HG02884 (cell line): Measurements from ENCODE around the gene SRSF1.
"Not testable (repeated sequence)": the region's sequence is repeated elsewhere in the genome, so short reads cannot be mapped to it uniquely, and the experiment has no call there.

ENCODE experiments used
- ATAC-seq: cut with Tn5 transposase; IDR thresholded peaks from one replicate; pipeline ENCODE4 v1.9.1; 2021; ENCODE audit warnings: mild to moderate bottlenecking, moderate library complexity; ENCODE audit not compliant: unreplicated experiment

SRSF1 gene

DNA sequence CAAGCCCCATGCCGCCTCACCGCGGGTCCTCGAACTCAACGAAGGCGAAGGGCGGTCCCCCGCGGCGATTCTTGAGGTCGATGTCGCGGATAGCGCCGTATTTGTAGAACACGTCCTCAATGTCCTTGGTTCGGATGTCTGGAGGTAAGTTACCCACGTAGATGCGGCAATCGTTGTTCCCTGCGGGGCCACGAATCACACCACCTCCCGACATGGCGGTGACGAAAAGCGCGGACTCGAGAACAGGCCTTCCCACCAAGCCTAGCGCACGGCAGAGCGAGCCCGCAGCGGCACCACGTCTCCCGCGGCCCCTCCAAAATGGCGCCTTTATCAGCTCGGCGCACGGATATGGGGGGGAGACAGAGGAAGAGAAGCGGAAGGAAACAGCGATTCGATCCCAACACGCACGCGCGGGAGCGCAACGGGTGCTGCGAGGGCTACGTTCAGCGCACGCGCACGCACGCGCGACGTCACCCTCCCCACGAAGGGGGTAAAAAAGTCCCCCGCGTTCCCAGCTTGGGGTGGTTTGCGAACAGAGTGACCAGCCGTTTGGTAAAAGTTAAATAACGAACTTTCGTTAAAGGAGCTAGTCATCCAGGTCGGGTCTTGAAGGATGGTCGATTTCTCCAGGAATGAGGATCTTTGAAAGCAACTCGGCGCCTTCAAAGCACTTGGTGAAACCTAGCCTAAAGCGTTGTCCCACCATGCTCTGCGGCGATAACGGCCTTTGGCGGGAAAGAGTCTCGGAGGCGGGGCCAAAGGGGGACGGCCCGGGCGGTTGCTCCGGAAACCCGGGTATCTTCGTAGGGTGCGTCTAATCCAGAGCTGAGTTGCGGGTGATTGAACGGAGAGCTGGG is at the start of gene SRSF1:
Gene SRSF1 (minus strand): TSS at position 323 of the 857 bp plus-strand sequence. CDS start 109 bp downstream, at position 214.
- ATAC-seq: peak; percentile 77

DNA sequence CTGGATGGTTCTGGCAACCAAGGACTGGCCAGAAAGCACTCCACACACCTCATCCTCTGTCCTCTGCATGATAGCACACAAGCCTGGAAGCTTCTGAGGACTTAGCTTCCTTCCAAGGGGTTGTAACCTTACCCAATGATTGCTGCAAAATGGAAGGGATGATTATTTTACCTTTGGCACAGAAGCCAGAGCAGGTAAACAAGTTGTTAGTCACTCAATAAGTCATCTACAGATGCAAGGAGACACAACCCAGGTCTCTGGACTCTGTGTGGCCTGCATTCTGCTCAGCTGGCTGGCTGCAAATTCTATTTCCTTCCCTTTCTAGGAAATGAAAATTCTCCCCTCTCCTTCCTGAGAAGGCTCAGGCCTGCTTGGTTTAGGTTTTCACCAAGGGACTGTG is 49.4 kb upstream of the SRSF1 start:
- ATAC-seq: no peak

DNA sequence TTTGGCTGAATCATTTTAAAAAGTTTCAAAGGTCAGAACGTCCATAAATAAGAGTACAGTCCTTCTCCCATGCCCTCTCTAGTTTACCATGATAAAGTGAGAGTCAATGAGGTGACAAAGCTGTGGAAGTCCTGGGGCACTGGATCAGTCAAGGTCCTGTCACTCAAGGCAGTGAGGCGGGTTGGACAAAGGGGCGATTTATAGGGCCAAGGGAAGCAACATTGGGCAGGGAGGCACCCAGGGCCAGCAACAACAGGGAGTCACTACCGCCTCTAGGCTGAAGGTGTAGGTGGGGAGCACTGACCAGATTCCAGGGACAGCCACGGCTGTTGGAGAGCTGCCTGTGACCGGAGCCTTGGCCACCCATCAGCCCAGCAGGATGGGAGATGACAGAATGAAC is 47.6 kb upstream of the SRSF1 start:
- no peak for ATAC-seq

DNA sequence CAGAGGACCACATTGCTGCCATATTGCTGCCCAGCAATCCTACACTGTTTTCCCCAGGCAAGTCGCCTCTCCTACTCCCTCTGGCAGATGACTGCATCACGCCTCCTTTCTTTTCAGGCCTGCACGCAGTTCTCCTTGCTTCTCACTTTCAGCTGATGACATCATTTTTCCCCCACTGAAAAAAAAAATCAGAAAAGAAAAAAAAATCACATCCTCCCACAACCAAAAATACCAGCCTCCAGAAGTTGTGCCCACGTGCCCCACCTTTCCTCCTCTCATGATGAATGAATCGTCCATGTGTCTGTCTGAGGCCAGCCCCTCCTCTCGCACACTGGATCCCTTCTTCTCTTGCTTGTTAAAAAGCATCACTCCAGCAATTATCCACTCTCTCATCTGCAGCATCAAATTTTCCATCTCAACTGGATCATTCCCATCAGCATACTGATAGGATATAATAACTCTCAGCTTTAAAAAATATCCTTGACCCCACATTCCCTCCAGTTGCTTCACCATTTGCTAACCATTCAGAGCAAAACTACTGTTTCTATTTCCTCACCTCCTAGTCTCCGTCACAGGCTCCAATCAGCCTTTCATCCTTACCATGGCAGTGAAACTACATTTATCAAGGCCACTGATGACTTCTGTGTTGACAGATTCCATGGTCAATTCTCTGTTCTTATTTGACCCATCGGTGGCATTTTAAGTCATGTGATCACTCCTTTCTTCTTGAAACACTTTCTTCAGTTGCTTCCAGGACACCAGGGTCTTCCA is 46.1 kb upstream of the SRSF1 start:
- ATAC-seq: no peak

- ATAC-seq: no peak
Observed at GRCh38 chr17:58052407-58052806, 45.4 kb upstream of the SRSF1 start.

GRCh38 chr17:58051468-58051867 is 44.4 kb upstream of the SRSF1 start:
- no peak for ATAC-seq

- no peak for ATAC-seq
Observed at GRCh38 chr17:58050966-58051365, 43.9 kb upstream of the SRSF1 start.

DNA sequence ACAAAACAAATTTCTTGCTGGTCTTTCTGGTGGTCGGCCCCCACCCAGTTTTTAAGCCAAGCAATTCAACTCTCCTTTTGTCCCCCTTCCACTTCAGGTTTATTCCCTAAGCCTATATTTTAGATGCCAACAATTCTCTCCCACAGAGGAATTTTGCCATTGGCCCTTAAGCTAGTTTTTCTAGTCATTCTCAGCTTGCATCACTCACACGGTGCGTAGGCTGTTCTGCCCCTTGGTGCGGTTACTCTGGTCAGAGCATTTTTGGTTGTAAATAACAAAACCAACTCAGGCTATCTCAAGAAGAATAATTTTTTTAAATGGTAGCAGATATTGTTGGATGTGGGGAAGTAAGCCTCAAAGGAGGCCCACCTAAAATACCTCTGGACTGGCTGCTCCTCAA is 42.5 kb upstream of the SRSF1 start:
- no peak for ATAC-seq

DNA sequence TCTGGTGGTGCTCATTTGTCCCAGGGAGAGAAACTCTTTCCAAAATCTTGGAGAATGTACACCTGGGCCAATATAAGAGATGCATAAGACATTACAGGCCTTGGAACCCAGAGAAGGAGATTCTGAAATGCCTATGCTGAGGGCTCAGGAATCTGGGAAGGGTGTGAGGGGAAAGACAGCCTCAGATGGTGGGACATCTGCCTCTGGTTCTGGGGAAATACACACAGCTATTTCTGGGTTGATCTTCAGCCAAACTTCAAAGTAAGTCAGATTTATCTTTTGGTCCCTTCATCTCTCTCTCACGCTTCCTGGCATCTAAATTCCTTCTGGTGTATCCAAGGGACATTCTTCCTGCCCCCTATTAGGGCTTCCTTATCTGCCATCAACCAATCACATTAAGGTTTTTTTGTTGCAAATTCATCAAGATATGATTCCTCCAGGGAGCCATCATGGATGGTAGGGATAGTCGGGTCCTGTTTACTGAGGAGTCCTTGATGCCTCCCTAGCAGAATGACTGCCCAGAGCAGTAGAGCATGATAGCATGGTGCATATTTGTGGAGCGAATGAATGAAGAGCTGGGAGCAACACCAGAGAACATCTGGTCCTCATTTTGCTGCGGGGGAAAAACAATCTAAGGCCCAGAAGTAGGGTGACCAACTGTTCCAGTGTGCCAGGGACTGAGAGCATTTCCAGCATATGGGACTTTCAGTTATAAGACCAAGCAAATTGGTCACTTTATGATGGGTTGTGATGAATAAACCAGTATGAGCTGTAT is 40.5 kb upstream of the SRSF1 start:
- no peak for ATAC-seq

DNA sequence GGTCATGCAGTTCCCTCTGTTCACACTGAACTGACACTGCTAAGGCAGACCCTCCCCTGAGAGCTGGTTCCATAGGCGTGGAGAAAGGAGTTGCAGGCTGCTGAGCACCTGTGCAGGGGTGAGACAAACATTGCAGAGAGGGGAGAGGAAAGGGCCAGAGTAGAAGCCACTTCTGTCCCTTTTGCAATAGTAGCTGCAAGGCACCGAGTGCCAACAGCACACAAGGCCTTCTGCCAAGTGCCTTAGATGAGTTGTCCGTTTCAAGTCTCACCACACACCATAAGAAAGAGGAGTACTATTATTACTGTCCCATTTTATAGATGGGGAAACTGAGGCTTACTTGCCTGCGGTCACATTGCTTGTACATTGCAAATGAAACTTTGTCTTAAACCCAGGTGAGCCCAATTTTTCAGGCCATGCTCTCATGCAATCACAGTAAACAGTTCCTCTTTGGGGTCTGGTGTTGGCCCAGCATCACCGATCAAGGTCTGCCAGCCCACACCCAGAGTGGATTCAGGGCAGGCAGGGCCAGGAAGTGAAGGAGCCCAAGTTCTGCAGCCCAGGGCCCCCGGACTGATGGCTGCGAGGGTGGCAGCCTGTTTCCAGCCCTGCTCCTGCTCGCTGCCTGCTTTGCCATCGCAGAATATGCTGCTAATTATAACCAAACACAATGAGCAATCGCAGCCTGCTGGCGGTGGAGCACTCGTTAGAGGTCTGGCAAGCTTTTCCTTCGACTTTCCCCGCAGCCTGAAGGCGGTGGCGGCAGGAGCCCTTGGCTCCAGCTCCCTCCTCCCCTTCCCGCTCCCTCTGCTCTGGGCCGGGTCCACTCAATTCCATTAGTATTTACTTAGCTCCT is 39.4 kb upstream of the SRSF1 start:
- ATAC-seq: no peak

- ATAC-seq: not testable (repeated sequence)
Observed at GRCh38 chr17:58044256-58044655, 37.2 kb upstream of the SRSF1 start.

GRCh38 chr17:58043221-58044181 is 36.5 kb upstream of the SRSF1 start:
- no peak for ATAC-seq

GRCh38 chr17:58041161-58041560 is 34.1 kb upstream of the SRSF1 start:
- no peak for ATAC-seq

- ATAC-seq: no peak
Observed at GRCh38 chr17:58040386-58040785, 33.3 kb upstream of the SRSF1 start.

DNA sequence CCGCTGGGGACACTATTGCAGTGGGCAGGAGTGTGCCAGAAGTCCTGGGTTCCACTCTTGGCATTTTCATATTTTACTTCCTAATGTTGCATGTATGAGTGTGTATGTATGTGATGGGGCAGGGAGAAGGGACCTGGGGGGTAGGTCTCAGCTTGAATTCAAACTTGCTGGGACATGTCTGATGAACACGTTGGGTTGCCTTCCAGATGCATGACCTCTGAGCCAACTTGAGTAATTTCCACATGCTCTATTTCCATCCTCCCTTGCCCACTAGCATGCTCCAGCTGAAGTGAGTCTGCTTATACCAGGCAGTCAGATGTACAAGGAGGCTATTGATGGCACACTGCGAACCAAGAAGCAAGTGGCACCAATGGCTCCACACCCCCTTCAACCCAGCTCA is 32.9 kb upstream of the SRSF1 start:
- no peak for ATAC-seq

DNA sequence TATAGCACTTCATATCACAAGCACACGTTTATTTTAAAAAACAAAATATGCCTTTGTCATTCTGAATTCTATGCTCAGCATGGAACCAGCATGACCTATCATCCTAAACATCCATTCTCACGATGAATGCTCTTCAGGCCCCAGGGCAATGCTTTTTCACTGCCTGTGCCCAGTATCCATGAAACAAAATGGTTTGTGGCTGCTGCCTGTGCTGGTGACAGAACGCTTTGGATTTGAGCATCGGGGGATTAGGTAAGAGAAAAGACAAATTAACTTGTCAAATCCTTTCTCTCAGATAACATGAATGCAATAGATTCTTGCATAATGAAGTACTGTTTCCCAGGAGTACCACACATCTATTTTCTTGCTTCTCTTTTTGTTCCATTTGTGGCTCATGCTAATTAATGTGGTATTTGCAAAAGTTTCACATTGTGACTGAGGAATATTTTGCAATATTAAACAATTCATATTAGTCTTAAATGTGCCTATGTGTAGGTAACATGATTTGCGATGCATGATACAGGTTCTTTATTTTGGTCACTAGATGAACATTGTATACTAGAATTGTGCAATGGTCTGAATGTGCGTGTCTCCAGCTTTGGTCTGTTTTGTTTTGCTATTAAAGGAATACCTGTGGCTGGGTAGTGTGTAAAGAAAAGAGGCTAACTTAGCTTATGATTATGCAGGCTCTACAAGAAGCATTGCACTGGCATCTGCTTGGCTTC is 25.8 kb upstream of the SRSF1 start:
- no peak for ATAC-seq

GRCh38 chr17:58028578-58028977 is 21.5 kb upstream of the SRSF1 start:
- ATAC-seq: no peak

DNA sequence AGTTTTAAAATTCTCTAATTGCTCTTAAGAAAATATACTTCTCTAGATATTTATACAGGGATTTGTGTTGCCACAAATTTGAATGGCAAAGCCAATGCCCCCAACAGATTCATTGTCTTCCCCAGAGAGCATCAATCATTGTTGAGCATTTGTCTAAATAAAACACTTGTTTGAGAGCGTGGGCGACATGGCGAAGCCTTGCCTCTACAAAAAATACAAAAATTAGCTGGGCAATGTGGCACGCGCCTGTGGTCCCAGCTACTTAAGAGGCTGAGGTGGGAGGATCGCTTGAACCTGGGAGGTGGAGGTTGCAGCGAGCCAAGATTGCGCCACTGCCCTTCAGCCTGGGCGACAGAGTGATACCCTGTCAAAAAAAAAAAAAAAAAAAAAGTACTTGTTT is 13.4 kb upstream of the SRSF1 start:
- ATAC-seq: no peak

DNA sequence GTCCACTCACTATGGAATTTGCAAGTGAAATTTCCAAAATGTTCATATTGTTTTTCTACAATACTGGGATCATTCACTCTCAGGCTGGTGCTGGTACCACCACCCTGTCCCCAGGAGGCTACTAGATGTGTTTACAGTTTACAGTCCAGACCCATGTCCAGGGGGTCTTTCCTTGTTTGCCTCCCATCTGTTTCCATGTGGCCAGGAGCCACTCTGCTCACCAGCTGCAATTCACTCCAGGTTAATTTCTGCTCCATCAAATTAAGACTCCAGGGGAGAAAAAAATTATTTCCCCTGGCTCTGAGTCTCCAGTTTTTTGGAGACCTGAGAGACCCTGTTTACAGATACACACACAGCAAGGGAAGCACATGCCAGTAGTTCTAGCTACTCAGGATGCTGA is 12.5 kb upstream of the SRSF1 start:
- ATAC-seq: no peak
